Measurements from ENCODE around the gene SEMG2.

- no peak for TF ChIP-seq CTCF (IDR thresholded peaks at IDR 0.05)
- no peak for TF ChIP-seq POLR2A (IDR thresholded peaks at IDR 0.05)
Observed at GRCh38 chr20:45223136-45223535, 2.0 kb downstream of the SEMG2 start.
